ENCODE data around the gene POLD3. TPM values are rescaled to one million over a fixed set of nuclear protein-coding genes. Genes with fewer than 3 reads are reported as not detected.
A peak's percentile ranks its signal among the peaks of the same experiment; 100 is the strongest.

POLD3 gene
- total RNA-seq, 2 experiments from 2014 or later: 4.6 to 5.2 TPM

- intact Hi-C loops (cut with DNase I, micrococcal nuclease): no loop called here
- ATAC-seq (ENCODE audit: poor library complexity) (no peak), DNase-seq (no peak)
- no peaks in the 10 kb centered on the region for H3K36me3 Mint-ChIP-seq (ENCODE audit: low read depth)
- H3K36me3 ChIP-seq (ENCODE audit: insufficient read depth, low read length): no peaks in the 10 kb centered on the region
- TF ChIP-seq, protein P1, sequence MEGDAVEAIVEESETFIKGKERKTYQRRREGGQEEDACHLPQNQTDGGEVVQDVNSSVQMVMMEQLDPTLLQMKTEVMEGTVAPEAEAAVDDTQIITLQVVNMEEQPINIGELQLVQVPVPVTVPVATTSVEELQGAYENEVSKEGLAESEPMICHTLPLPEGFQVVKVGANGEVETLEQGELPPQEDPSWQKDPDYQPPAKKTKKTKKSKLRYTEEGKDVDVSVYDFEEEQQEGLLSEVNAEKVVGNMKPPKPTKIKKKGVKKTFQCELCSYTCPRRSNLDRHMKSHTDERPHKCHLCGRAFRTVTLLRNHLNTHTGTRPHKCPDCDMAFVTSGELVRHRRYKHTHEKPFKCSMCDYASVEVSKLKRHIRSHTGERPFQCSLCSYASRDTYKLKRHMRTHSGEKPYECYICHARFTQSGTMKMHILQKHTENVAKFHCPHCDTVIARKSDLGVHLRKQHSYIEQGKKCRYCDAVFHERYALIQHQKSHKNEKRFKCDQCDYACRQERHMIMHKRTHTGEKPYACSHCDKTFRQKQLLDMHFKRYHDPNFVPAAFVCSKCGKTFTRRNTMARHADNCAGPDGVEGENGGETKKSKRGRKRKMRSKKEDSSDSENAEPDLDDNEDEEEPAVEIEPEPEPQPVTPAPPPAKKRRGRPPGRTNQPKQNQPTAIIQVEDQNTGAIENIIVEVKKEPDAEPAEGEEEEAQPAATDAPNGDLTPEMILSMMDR (IDR thresholded peaks at IDR 0.05): no peak
- no peak overlapping the region for H3K27ac Mint-ChIP-seq
- peaks cover 4% of the 10 kb centered on the region for H3K27me3 Mint-ChIP-seq
- H3K27me3 ChIP-seq (ENCODE audit: control insufficient read depth in 1 of 2, insufficient read depth in 2 of 2, low read length in 2 of 2): no peaks in the 10 kb centered on the region
- H3K27ac ChIP-seq (ENCODE audit: low read depth in 1 of 2, low read length in 2 of 2): no peak overlapping the region
- no peaks in the 10 kb centered on the region for H3K9me3 Mint-ChIP-seq
- no peaks in the 10 kb centered on the region for H3K9me3 ChIP-seq (ENCODE audit: control insufficient read depth in 1 of 2, insufficient read depth in 1 of 2, low read length in 2 of 2)
- no peaks in the 10 kb centered on the region for H3K4me1 ChIP-seq (ENCODE audit: insufficient read depth, low read length)
- H3K4me3 ChIP-seq (ENCODE audit: low read length): no peak overlapping the region
- no peak overlapping the region for H3K4me3 Mint-ChIP-seq
- ChIA-PET POLR2A (no interaction called here), CTCF (interaction anchor here (0.9 to 1.1 kb wide), 2 partner anchors 61 to 74 kb away, joined by 3 read pairs; no protein-coding TSS in a partner anchor)
- H3K4me1 Mint-ChIP-seq (ENCODE audit: low read depth): no peaks in the 10 kb centered on the region
These were observed 24.4 kb upstream of the POLD3 start for GRCh38 chr11:74568028-74568427.

GRCh38 chr11:74570266-74571061, 21.9 kb upstream of the POLD3 start:
- DNase-seq (peak in 5 of 14 experiments; percentile 10 to 57 (median 34)), ATAC-seq (ENCODE audit: poor library complexity) (no peak)
- no peak overlapping the region for H3K4me3 ChIP-seq (ENCODE audit: low read length)
- TF ChIP-seq, protein P1 (IDR thresholded peaks at IDR 0.05): peak; percentile 44
- Mint-ChIP-seq H3K27ac (no peak overlapping the region), H3K9me3 (no peaks in the 10 kb centered on the region), H3K27me3 (peaks cover 8% of the 10 kb centered on the region), H3K4me1 (ENCODE audit: low read depth) (no peaks in the 10 kb centered on the region), H3K36me3 (ENCODE audit: low read depth) (no peaks in the 10 kb centered on the region), H3K4me3 (no peak overlapping the region)
- H3K4me1 ChIP-seq (ENCODE audit: insufficient read depth, low read length): no peaks in the 10 kb centered on the region
- ChIA-PET POLR2A (interaction anchor here (0.6 kb wide), 1 partner anchor 30 kb away, joined by 3 read pairs; no protein-coding TSS in a partner anchor), CTCF (interaction anchor here (0.6 to 2.5 kb wide), 4 partner anchors 21 to 121 kb away, joined by 3 to 9 read pairs (median 4); no protein-coding TSS in a partner anchor)
- no peaks in the 10 kb centered on the region for H3K9me3 ChIP-seq (ENCODE audit: control insufficient read depth in 1 of 2, insufficient read depth in 1 of 2, low read length in 2 of 2)
- no peaks in the 10 kb centered on the region for H3K27me3 ChIP-seq (ENCODE audit: control insufficient read depth in 1 of 2, insufficient read depth in 2 of 2, low read length in 2 of 2)
- intact Hi-C loops (cut with DNase I, micrococcal nuclease): loop anchor here (1.0 to 5.0 kb wide), 5 partner anchors 113 to 314 kb away; no protein-coding TSS in a partner anchor
- no peaks in the 10 kb centered on the region for H3K36me3 ChIP-seq (ENCODE audit: insufficient read depth, low read length)
- H3K27ac ChIP-seq (ENCODE audit: low read depth in 1 of 2, low read length in 2 of 2): no peak overlapping the region

GRCh38 chr11:74571062-74571399, 21.4 kb upstream of the POLD3 start:
- ATAC-seq (ENCODE audit: poor library complexity) (no peak), DNase-seq (no peak)
- Mint-ChIP-seq H3K4me1 (ENCODE audit: low read depth) (no peaks in the 10 kb centered on the region), H3K36me3 (ENCODE audit: low read depth) (no peaks in the 10 kb centered on the region), H3K27me3 (peaks cover 8% of the 10 kb centered on the region), H3K27ac (no peak overlapping the region), H3K9me3 (no peaks in the 10 kb centered on the region), H3K4me3 (no peak overlapping the region)
- TF ChIP-seq, protein P1 (IDR thresholded peaks at IDR 0.05): no peak
- no peak overlapping the region for H3K4me3 ChIP-seq (ENCODE audit: low read length)
- no peaks in the 10 kb centered on the region for H3K9me3 ChIP-seq (ENCODE audit: control insufficient read depth in 1 of 2, insufficient read depth in 1 of 2, low read length in 2 of 2)
- no peaks in the 10 kb centered on the region for H3K4me1 ChIP-seq (ENCODE audit: insufficient read depth, low read length)
- ChIA-PET POLR2A (no interaction called here), CTCF (interaction anchor here (0.6 to 2.5 kb wide), 7 partner anchors 22 to 316 kb away, joined by 3 to 9 read pairs (median 4); no protein-coding TSS in a partner anchor)
- no peaks in the 10 kb centered on the region for H3K27me3 ChIP-seq (ENCODE audit: control insufficient read depth in 1 of 2, insufficient read depth in 2 of 2, low read length in 2 of 2)
- intact Hi-C loops (cut with DNase I, micrococcal nuclease): loop anchor here (2.0 to 5.0 kb wide), 3 partner anchors 184 to 314 kb away; no protein-coding TSS in a partner anchor
- no peak overlapping the region for H3K27ac ChIP-seq (ENCODE audit: low read depth in 1 of 2, low read length in 2 of 2)
- no peaks in the 10 kb centered on the region for H3K36me3 ChIP-seq (ENCODE audit: insufficient read depth, low read length)
